ENCODE data around the gene SMKR1.
"Not testable (repeated sequence)": the region's sequence is repeated elsewhere in the genome, so short reads cannot be mapped to it uniquely, and the experiment has no call there.

The SMKR1 gene

GRCh38 chr7:129464194-129464593, 38.1 kb upstream of the SMKR1 start:
- Histone ChIP-seq H3K9me3 (no peaks in the 10 kb centered on the region), H3K9ac (no peak overlapping the region), H3K27ac (no peak overlapping the region), H4K20me1 (no peaks in the 10 kb centered on the region), H3K36me3 (no peaks in the 10 kb centered on the region), H3K4me1 (no peaks in the 10 kb centered on the region), H3K27me3 (no peaks in the 10 kb centered on the region), H3K4me2 (no peak overlapping the region), H3K4me3 (no peak overlapping the region)
- no peak for TF ChIP-seq Cebpa-rat (IDR thresholded peaks at IDR 0.05)

- TF ChIP-seq Cebpa-rat (IDR thresholded peaks at IDR 0.05): no peak
- Histone ChIP-seq H3K4me3 (no peak overlapping the region), H3K27ac (no peak overlapping the region), H3K9me3 (no peaks in the 10 kb centered on the region), H3K4me2 (no peak overlapping the region), H3K9ac (no peak overlapping the region), H3K36me3 (no peaks in the 10 kb centered on the region), H3K4me1 (no peaks in the 10 kb centered on the region), H4K20me1 (no peaks in the 10 kb centered on the region), H3K27me3 (no peaks in the 10 kb centered on the region)
These were observed 37.3 kb upstream of the SMKR1 start for GRCh38 chr7:129465080-129465479.

- no peak overlapping the region for H3K4me2 ChIP-seq
- H3K4me3 ChIP-seq: no peak overlapping the region
- TF ChIP-seq Cebpa-rat (IDR thresholded peaks at IDR 0.05): no peak
- no peak overlapping the region for H3K27ac ChIP-seq
- H3K4me1 ChIP-seq: no peaks in the 10 kb centered on the region
- no peaks in the 10 kb centered on the region for H3K9me3 ChIP-seq
- H4K20me1 ChIP-seq: no peaks in the 10 kb centered on the region
- no peaks in the 10 kb centered on the region for H3K36me3 ChIP-seq
- H3K27me3 ChIP-seq: no peaks in the 10 kb centered on the region
- no peak overlapping the region for H3K9ac ChIP-seq
These were observed 35.5 kb upstream of the SMKR1 start for GRCh38 chr7:129466796-129467195.

- no peaks in the 10 kb centered on the region for H4K20me1 ChIP-seq
- no peaks in the 10 kb centered on the region for H3K27me3 ChIP-seq
- TF ChIP-seq Cebpa-rat (IDR thresholded peaks at IDR 0.05): no peak
- no peaks in the 10 kb centered on the region for H3K9me3 ChIP-seq
- H3K27ac ChIP-seq: no peak overlapping the region
- no peaks in the 10 kb centered on the region for H3K4me1 ChIP-seq
- H3K9ac ChIP-seq: no peak overlapping the region
- H3K4me2 ChIP-seq: no peak overlapping the region
- no peak overlapping the region for H3K4me3 ChIP-seq
- no peaks in the 10 kb centered on the region for H3K36me3 ChIP-seq
These were observed 34.2 kb upstream of the SMKR1 start for GRCh38 chr7:129468087-129468486.

GRCh38 chr7:129468547-129468946, 33.8 kb upstream of the SMKR1 start:
- Histone ChIP-seq H3K27ac (no peak overlapping the region), H3K9me3 (no peaks in the 10 kb centered on the region), H3K4me2 (no peak overlapping the region)

GRCh38 chr7:129469930-129470329, 32.4 kb upstream of the SMKR1 start:
- Histone ChIP-seq H3K27me3 (no peaks in the 10 kb centered on the region), H4K20me1 (no peaks in the 10 kb centered on the region), H3K9ac (no peak overlapping the region), H3K4me3 (no peak overlapping the region), H3K9me3 (no peaks in the 10 kb centered on the region), H3K4me1 (no peaks in the 10 kb centered on the region), H3K4me2 (no peak overlapping the region), H3K36me3 (no peaks in the 10 kb centered on the region), H3K27ac (no peak overlapping the region)
- no peak for TF ChIP-seq Cebpa-rat (IDR thresholded peaks at IDR 0.05)

More at GRCh38 chr7:129468547-129468946, 33.8 kb upstream of the SMKR1 start:
- Histone ChIP-seq H3K36me3 (no peaks in the 10 kb centered on the region), H3K4me3 (no peak overlapping the region), H4K20me1 (no peaks in the 10 kb centered on the region), H3K27me3 (no peaks in the 10 kb centered on the region), H3K4me1 (no peaks in the 10 kb centered on the region), H3K9ac (no peak overlapping the region)
- no peak for TF ChIP-seq Cebpa-rat (IDR thresholded peaks at IDR 0.05)

GRCh38 chr7:129470411-129470810, 31.9 kb upstream of the SMKR1 start:
- Histone ChIP-seq H3K4me1 (no peaks in the 10 kb centered on the region), H4K20me1 (no peaks in the 10 kb centered on the region), H3K9me3 (no peaks in the 10 kb centered on the region), H3K9ac (no peak overlapping the region), H3K4me2 (no peak overlapping the region), H3K27me3 (no peaks in the 10 kb centered on the region), H3K36me3 (no peaks in the 10 kb centered on the region), H3K27ac (no peak overlapping the region), H3K4me3 (no peak overlapping the region)
- TF ChIP-seq Cebpa-rat (IDR thresholded peaks at IDR 0.05): no peak

GRCh38 chr7:129471402-129471827, 30.9 kb upstream of the SMKR1 start:
- Histone ChIP-seq H4K20me1 (no peaks in the 10 kb centered on the region), H3K9ac (no peak overlapping the region), H3K4me1 (no peaks in the 10 kb centered on the region), H3K9me3 (peaks cover 8% of the 10 kb centered on the region), H3K27ac (no peak overlapping the region), H3K4me2 (no peak overlapping the region), H3K36me3 (no peaks in the 10 kb centered on the region), H3K27me3 (no peaks in the 10 kb centered on the region), H3K4me3 (no peak overlapping the region)
- no peak for TF ChIP-seq Cebpa-rat (IDR thresholded peaks at IDR 0.05)

GRCh38 chr7:129475931-129476330, 26.4 kb upstream of the SMKR1 start:
- not testable (repeated sequence) for H3K4me3 ChIP-seq, H3K4me1 ChIP-seq, H3K36me3 ChIP-seq, H3K9ac ChIP-seq, H3K4me2 ChIP-seq, H4K20me1 ChIP-seq, H3K27me3 ChIP-seq, H3K27ac ChIP-seq
- H3K9me3 ChIP-seq: peaks cover 10% of the 10 kb centered on the region

GRCh38 chr7:129476398-129476797, 25.9 kb upstream of the SMKR1 start:
- not testable (repeated sequence) for H4K20me1 ChIP-seq, H3K9ac ChIP-seq, H3K4me3 ChIP-seq, H3K36me3 ChIP-seq, H3K4me1 ChIP-seq, H3K27ac ChIP-seq, H3K27me3 ChIP-seq, H3K4me2 ChIP-seq
- H3K9me3 ChIP-seq: peaks cover 13% of the 10 kb centered on the region

- Histone ChIP-seq H3K9ac (no peak overlapping the region), H3K4me2 (no peak overlapping the region), H3K27ac (no peak overlapping the region), H3K27me3 (no peaks in the 10 kb centered on the region), H4K20me1 (no peaks in the 10 kb centered on the region), H3K4me3 (no peak overlapping the region), H3K9me3 (peaks cover 18% of the 10 kb centered on the region), H3K4me1 (no peaks in the 10 kb centered on the region), H3K36me3 (no peaks in the 10 kb centered on the region)
- TF ChIP-seq Cebpa-rat (IDR thresholded peaks at IDR 0.05): no peak
These were observed 22.5 kb upstream of the SMKR1 start for GRCh38 chr7:129479831-129480230.
